ENCODE data around the gene CYP2D6. TPM values are rescaled to one million over a fixed set of nuclear protein-coding genes. Genes with fewer than 3 reads are reported as not detected.

The CYP2D6 gene
- total RNA-seq, 2 experiments from 2014 or later, result 1.5 to 2.0 TPM

DNA sequence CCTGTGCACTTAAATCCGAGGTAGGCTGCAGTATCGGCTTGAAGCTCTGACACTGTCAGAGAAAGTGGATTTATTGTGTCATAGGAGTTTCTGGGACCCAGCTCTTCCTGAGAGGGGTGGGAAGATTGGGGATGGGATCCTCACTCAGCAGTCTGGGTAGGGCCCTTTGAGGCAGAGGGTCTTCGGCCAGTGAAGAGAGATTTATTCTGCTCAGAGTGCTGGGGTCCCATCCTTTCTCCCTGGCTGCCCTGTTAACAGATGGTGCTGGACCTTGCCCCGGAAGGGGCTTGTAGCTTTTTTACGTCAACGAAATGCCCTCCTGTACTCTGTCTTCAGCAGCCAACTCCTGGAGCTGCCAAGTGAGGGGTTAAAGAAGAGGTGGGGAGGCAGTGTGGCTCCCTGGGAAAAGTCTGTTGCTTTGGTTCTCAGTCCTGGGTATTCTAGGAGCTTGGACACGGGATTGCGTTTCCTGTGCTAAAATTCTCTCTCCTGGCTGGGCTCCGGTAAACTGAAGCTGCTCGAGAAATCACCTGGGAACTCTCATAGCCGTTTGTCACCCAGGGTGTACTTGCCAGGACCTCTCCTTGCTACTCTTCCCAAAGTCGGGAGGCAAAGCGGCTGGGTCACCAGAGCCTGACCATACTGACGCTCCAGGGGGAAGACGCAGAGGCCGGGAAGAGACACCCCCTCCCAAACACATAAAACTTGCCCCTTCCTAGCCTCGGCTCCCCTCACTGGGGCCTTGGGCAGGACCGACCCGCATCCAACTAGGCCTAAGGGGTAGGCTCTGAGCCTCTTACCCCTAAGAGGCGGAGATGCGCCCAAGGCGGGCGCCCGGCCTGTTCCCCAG lies 51.9 kb downstream of the CYP2D6 start:
- intact Hi-C loops (cut with micrococcal nuclease), result loop anchor here (10.0 kb wide), 1 partner anchor 134 kb away; the partner anchor contains the start of gene CENPM
- ATAC-seq (no peak), DNase-seq (no peak)
- ChIA-PET CTCF (interaction anchor here (0.7 to 2.3 kb wide), 5 partner anchors 9 to 366 kb away, joined by 3 to 8 read pairs (median 4); partner anchors contain the start of gene NDUFA6), POLR2A (interaction anchor here (1.2 to 9.6 kb wide), 8 partner anchors 9 to 366 kb away, joined by 3 to 118 read pairs (median 4); partner anchors contain the start of genes NAGA, NDUFA6 and WBP2NL)
- Mint-ChIP-seq H3K9me3 (no peaks in the 10 kb centered on the region), H3K27me3 (no peaks in the 10 kb centered on the region), H3K36me3 (ENCODE audit: low read depth) (peaks cover 12% of the 10 kb centered on the region), H3K27ac (peak overlapping the region; percentile 95), H3K4me1 (ENCODE audit: low read depth) (peaks cover 24% of the 10 kb centered on the region), H3K4me3 (peak overlapping the region; percentile 94)
- TF ChIP-seq, protein P1, sequence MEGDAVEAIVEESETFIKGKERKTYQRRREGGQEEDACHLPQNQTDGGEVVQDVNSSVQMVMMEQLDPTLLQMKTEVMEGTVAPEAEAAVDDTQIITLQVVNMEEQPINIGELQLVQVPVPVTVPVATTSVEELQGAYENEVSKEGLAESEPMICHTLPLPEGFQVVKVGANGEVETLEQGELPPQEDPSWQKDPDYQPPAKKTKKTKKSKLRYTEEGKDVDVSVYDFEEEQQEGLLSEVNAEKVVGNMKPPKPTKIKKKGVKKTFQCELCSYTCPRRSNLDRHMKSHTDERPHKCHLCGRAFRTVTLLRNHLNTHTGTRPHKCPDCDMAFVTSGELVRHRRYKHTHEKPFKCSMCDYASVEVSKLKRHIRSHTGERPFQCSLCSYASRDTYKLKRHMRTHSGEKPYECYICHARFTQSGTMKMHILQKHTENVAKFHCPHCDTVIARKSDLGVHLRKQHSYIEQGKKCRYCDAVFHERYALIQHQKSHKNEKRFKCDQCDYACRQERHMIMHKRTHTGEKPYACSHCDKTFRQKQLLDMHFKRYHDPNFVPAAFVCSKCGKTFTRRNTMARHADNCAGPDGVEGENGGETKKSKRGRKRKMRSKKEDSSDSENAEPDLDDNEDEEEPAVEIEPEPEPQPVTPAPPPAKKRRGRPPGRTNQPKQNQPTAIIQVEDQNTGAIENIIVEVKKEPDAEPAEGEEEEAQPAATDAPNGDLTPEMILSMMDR (IDR thresholded peaks at IDR 0.05), result no peak

GRCh38 chr22:42077486-42078125 lies 53.0 kb downstream of the CYP2D6 start:
- Mint-ChIP-seq H3K4me1 (ENCODE audit: low read depth) (peaks cover 24% of the 10 kb centered on the region), H3K9me3 (no peaks in the 10 kb centered on the region), H3K4me3 (no peak overlapping the region), H3K27ac (peak overlapping the region; percentile 95), H3K27me3 (no peaks in the 10 kb centered on the region), H3K36me3 (ENCODE audit: low read depth) (peaks cover 10% of the 10 kb centered on the region)
- intact Hi-C loops (cut with micrococcal nuclease), result loop anchor here (10.0 kb wide), 1 partner anchor 133 kb away; the partner anchor contains the start of gene CENPM
- CTCF ChIA-PET, result interaction anchor here (1.9 kb wide), 1 partner anchor 367 kb away, joined by 7 read pairs; no protein-coding TSS in a partner anchor
- no peak for ATAC-seq
- no peak for DNase-seq
- POLR2A ChIA-PET, result interaction anchor here (0.9 to 9.6 kb wide), 3 partner anchors 12 to 47 kb away, joined by 3 to 118 read pairs (median 3); partner anchors contain the start of gene NDUFA6
- TF ChIP-seq, protein P1 (IDR thresholded peaks at IDR 0.05), result no peak

GRCh38 chr22:42076764-42077485 lies 53.7 kb downstream of the CYP2D6 start:
- TF ChIP-seq, protein P1 (IDR thresholded peaks at IDR 0.05), result no peak
- ATAC-seq (no peak), DNase-seq (no peak)
- CTCF ChIA-PET, result no interaction called here
- intact Hi-C loops (cut with micrococcal nuclease), result loop anchor here (10.0 kb wide), 1 partner anchor 132 kb away; the partner anchor contains the start of gene CENPM
- POLR2A ChIA-PET, result interaction anchor here (0.9 to 9.6 kb wide), 3 partner anchors 13 to 46 kb away, joined by 3 to 118 read pairs (median 3); partner anchors contain the start of gene NDUFA6
- Mint-ChIP-seq H3K4me1 (ENCODE audit: low read depth) (peaks cover 23% of the 10 kb centered on the region), H3K36me3 (ENCODE audit: low read depth) (peaks cover 6% of the 10 kb centered on the region), H3K4me3 (no peak overlapping the region), H3K27me3 (no peaks in the 10 kb centered on the region), H3K27ac (no peak overlapping the region), H3K9me3 (no peaks in the 10 kb centered on the region)

Other genes starting within 250 kb of the CYP2D6 start
- gene SHISA8, start 215.7 kb downstream of the CYP2D6 start, total RNA-seq, result 1 to 10 TPM; 2.3 to 2.7 TPM
- gene TNFRSF13C, start 204.0 kb downstream of the CYP2D6 start, total RNA-seq, result 1 to 10 TPM; 4.0 TPM
- 10 to 100 TPM; 62.5 to 63.1 TPM for gene CENPM, start 183.7 kb downstream of the CYP2D6 start, total RNA-seq
- under 1 TPM; 0.20 to 0.36 TPM for gene SEPTIN3, start 161.4 kb downstream of the CYP2D6 start, total RNA-seq
- gene WBP2NL, start 132.0 kb downstream of the CYP2D6 start, total RNA-seq, result under 1 TPM in 1 of 2 experiments, not detected in 1; 0.43 TPM
- 1 to 10 TPM; 9.3 to 9.4 TPM for gene NAGA, start 60.0 kb downstream of the CYP2D6 start, total RNA-seq
- gene PHETA2, start 56.6 kb downstream of the CYP2D6 start, total RNA-seq, result 1 to 10 TPM in 1 of 2 experiments, under 1 TPM in 1; 0.97 to 1.3 TPM
- 10 to 100 TPM; 51.7 to 61.2 TPM for gene SMDT1, start 51.1 kb downstream of the CYP2D6 start, total RNA-seq
- gene NDUFA6, start 40.0 kb downstream of the CYP2D6 start, total RNA-seq, result 10 to 100 TPM; 92.8 to 93.8 TPM
- 10 to 100 TPM; 58.7 to 58.9 TPM for gene TCF20, start 139.8 kb upstream of the CYP2D6 start, total RNA-seq

All from activated CD8-positive, alpha-beta T cell treated with anti-CD3 and anti-CD28 coated beads for 36 hours (primary cell).